Activated naive CD4-positive, alpha-beta T cell (primary cell): ENCODE data around the gene GCGR.
"Not testable (repeated sequence)": the region's sequence is repeated elsewhere in the genome, so short reads cannot be mapped to it uniquely, and the experiment has no call there.

Experiments used
- DNase-seq, 4 experiments: peaks; one replicate each; lab custom pipeline; 2025; lab: John Stamatoyannopoulos, UW

Gene GCGR

DNA sequence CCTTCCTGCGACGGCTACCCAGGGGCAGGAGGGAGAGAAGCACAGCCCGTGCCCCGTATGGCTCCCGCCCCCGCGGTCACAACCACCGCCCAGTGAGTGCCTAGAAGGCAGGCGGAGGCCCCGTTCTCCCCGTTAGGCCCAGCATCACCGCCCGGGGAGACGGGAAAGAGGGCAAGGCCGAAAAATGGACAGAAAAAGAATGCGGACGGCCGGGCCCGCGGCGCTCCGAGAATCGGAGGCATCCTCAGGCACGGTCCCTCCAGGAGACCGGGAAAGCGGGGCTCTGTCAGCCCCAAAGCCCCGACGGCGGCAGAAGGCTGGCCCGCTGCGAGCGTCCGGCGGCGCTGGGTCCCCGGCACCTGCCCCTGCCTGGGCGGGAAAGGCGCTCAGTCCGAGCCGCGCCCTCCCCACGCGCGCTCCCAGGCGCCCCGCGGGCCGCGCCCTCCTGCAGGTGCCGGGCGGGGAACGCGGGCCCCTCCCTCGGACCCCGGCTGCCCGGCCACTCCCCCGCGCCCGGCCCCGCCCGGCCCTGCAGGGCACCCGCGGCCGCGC is 28.7 kb downstream of the GCGR start:
- peak in 1 of 4 experiments; percentile 19 for DNase-seq

- peak; percentile 80 to 92 (median 84) for DNase-seq
These were observed 29.4 kb downstream of the GCGR start, which contains the start of gene MCRIP1 for GRCh38 chr17:81833160-81833920. Gene MCRIP1, minus strand, starts transcription at chr17:81833291. Its CDS starts 8,785 bp downstream, at chr17:81824506.

GRCh38 chr17:81833921-81834830 is 30.2 kb downstream of the GCGR start:
- DNase-seq = no peak

GRCh38 chr17:81834831-81835267 is 30.9 kb downstream of the GCGR start, which contains the start of gene PPP1R27:
Gene PPP1R27, minus strand, starts transcription at chr17:81835050. Its CDS starts 97 bp downstream, at chr17:81834953.
- no peak for DNase-seq

- no peak for DNase-seq
These were observed 33.7 kb downstream of the GCGR start for GRCh38 chr17:81837641-81838040.

DNA sequence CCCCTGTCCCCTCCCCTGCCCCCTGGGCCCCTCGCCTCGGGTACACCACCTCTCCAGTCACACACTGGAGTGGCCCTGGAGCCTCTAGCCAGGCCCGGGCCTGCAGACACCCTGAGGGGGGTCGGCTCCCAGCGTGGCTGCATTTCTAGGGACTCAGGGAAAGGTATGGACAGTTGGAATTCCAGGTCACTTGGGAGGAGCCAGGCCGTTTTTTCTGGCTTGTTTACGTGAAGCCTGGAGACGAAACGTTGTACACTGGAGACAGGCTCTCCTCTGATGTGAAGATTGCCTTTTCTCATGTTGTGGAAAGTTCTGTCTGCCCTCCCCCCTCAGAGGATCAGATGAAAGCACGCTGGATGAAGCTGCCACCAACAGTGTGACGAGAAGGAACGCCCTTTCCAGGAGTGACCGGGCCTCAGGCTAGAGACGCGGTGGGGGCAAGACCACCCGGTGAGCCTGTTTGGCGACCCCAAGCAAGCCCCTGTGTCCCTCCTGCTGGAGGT is 34.9 kb downstream of the GCGR start:
- DNase-seq = no peak

DNA sequence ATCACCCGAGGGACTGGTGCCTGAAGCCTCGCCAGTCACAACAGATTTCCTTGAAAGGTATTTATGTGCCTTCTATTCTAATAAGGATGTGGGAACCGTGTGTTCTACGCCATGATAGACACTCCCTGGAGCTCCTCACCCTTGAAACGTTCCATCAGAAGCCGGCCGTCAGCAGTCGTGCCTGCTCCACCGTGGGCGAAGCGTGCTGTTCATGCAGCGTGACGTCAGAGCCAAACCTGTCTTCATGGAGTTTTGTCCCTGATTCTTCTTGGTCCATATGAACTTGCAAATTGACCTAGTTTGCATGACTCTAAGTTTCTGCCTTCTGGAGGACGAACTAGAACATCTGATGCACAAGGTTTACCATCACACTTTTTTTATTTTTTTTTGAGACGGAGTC is 35.4 kb downstream of the GCGR start:
- no peak for DNase-seq

DNA sequence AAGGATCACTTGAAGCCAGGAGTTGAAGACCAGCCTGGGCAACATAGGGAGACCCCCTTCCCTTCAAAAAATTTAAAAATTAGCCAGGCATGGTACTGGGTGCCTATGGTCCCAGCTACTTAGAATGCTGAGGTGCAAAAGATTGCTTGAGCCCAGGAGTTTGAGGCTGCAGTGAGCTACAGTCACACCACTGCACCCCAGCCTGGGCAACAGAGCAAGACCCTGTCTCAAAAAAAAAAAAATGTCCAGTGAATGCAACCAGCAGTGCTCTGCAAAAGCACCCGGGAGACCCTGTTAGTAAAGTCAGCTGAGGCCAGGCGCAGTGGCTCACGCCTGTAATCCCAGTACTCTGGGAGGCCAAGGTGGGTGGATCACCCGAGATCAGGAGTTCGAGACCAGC is 36.1 kb downstream of the GCGR start:
- not testable (repeated sequence) for DNase-seq

- no peak for DNase-seq
These were observed 37.2 kb downstream of the GCGR start for GRCh38 chr17:81840826-81841778.

GRCh38 chr17:81841866-81842265 is 37.9 kb downstream of the GCGR start:
- DNase-seq = no peak

DNA sequence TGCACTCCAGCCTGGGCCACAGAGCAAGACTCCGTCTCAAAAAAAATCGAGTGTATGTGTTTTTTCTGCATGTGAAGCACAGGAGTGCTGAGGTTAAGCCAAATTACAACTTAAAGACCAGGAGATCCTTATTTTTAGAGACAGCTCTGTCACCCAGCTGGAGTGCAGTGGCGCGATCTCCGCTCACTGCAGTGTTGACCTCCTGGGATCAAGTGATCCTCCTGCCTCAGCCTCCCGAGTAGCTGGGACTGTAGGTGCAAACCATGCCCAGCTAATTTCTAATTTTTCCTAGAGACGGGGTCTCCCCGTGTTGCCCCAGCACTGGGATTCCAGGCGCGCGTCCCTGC is 38.4 kb downstream of the GCGR start:
- DNase-seq = no peak

GRCh38 chr17:81842725-81843504 is 39.0 kb downstream of the GCGR start:
- DNase-seq = no peak

- DNase-seq = no peak
These were observed 39.9 kb downstream of the GCGR start for GRCh38 chr17:81843713-81844326.

DNA sequence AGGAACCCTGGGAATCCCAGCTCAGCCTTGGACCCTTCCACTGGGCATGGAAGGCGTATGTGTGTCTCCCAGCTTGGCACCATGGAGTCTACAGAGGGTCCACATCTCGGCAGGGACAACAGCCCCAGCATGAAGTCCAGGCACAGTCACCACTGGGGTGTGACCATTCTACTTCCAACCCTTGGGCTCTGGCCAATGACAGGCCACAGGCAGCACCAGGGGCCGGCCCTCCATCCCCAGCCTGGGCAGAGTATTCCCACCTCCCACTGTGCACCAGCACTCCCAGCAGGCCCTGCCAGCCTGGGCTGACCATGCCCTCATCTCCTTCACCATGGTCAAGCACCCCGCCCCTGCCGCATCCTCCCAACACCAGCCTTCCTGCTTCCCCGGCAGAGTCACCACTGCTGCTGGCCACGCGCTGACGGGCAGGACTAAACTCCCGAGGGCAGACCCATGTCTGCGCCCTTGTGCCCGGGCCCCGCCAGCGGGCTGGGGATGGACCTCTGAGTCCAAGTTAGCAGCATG is 40.4 kb downstream of the GCGR start:
- no peak for DNase-seq

DNA sequence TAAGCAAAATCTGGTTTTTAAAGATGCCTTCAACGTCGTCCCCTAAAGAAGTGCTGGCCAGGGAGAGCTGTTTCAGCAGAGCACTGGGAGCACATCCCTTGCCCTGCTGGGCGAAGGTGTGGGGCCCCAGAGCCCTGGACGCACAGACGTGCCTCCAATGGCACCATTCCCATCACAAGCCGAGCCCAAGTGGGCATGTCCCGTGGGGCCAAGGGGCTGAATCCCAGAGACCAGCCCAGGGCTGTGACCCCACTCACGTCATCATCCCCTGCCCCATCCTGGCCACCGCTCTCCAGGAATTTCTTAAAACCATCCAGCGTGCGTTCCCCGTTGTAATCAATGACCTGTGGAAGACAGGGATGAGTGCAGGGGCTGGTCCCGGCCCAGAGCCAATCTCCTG is 40.9 kb downstream of the GCGR start:
- no peak for DNase-seq

DNA sequence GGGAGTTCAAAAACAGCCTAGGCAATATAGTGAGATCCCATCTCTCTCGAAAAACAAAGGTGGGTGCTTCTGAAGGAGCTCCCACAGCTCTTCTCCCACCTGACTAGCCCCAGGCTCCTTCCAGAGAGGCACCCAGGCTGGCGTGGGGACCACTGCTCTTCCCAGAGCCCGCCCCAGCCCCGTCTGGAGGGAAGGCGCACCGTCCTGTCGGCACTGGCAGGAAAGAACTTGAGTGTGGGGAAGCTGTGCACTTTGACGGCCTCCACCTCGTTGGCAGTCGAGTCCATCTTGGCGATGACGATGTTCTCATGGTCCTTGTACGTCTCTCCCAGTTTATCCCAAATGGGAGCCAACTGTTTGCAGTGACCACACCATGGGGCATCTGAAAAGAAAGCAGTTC is 41.4 kb downstream of the GCGR start:
- DNase-seq = no peak

DNA sequence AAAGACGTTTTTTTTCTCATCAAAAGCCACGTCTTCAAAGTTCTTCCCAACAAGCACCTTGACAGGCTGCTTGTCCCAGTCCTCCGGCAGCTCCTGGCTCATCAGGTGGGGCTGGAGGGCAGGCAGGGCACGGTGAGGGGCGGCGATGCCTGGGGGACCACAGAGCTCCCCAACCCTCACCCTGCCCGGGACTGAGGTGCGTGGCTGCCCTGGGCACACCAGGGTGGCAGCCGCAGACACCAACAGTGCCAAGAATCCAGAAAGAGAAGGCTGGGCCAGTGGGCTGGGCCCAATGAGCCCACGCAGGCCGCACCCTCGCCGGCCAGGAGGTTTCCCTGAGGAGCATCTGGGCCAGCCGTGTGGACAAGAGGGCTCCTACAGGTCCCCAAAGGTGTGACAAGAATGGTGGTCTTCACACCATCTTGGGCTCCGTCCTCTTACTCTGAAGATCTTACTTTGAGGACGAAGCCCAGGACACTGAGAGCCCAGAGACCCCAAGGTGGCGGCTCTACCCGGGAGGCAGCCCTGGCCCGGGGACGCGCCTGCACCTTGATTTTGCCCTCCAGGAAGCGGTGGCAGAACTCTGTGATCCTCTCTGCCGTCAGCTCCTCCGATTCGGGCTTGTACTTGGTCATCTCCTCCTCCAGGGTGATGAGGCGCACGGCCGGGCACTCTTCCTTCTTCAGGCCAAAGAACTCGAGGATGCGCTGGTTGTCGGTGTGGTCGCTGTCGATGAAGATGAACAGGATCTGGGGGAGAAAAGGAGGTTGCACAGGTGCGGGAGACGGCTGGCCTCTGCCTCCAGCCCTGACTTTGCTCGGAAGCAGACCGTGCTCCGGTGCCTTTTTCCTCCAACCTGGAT is 42.2 kb downstream of the GCGR start:
- DNase-seq = no peak

- DNase-seq = no peak
These were observed 43.1 kb downstream of the GCGR start for GRCh38 chr17:81846743-81847689.
